ENCODE results near the gene CILP2.

The CILP2 gene

GRCh38 chr19:19507354-19507753, 30.7 kb upstream of the CILP2 start:
- Histone ChIP-seq H3F3A (ENCODE audit: low read depth) (no peaks in the 10 kb centered on the region), H3K4me3 (ENCODE audit: low read length, poor library complexity, severe bottlenecking) (no peak overlapping the region), H3K9ac (ENCODE audit: low read depth, low read length, poor library complexity, severe bottlenecking) (no peak overlapping the region), H4K20me1 (ENCODE audit: insufficient read depth, low read length, poor library complexity, severe bottlenecking) (no peaks in the 10 kb centered on the region), H3K4me1 (ENCODE audit: insufficient read depth, low read length, poor library complexity, severe bottlenecking) (no peaks in the 10 kb centered on the region), H2AFZ (ENCODE audit: low read length) (no peak overlapping the region), H3K9me2 (replicated peaks; ENCODE audit: low read depth, low read length) (no peaks in the 10 kb centered on the region), H3K27me3 (ENCODE audit: insufficient read depth, low read length, poor library complexity, severe bottlenecking) (no peaks in the 10 kb centered on the region), H3K36me3 (ENCODE audit: insufficient read depth, low read length) (peaks cover 52% of the 10 kb centered on the region; the same call in 1 of the 2 replicates), H3K9me3 (ENCODE audit: insufficient read depth, low read depth, low read length) (no peaks in the 10 kb centered on the region), H3K4me2 (ENCODE audit: low read depth, low read length, poor library complexity, severe bottlenecking) (no peak overlapping the region), H3K79me2 (ENCODE audit: insufficient read depth, low read length) (no peaks in the 10 kb centered on the region)
- TF ChIP-seq EZH2phosphoT487 (IDR thresholded peaks at IDR 0.05; ENCODE audit: borderline replicate concordance): no peak
- TF ChIP-seq CTCF (conservative IDR thresholded peaks at IDR 0.05; ENCODE audit: low read length): no peak

- Histone ChIP-seq H3K4me1 (ENCODE audit: insufficient read depth, low read length, poor library complexity, severe bottlenecking) (no peaks in the 10 kb centered on the region), H3K9me2 (replicated peaks; ENCODE audit: low read depth, low read length) (no peaks in the 10 kb centered on the region), H3K9me3 (ENCODE audit: insufficient read depth, low read depth, low read length) (no peaks in the 10 kb centered on the region), H2AFZ (ENCODE audit: low read length) (no peak overlapping the region), H3K4me2 (ENCODE audit: low read depth, low read length, poor library complexity, severe bottlenecking) (no peak overlapping the region), H3K27me3 (ENCODE audit: insufficient read depth, low read length, poor library complexity, severe bottlenecking) (no peaks in the 10 kb centered on the region), H3K4me3 (ENCODE audit: low read length, poor library complexity, severe bottlenecking) (no peak overlapping the region), H3K9ac (ENCODE audit: low read depth, low read length, poor library complexity, severe bottlenecking) (no peak overlapping the region), H3K36me3 (ENCODE audit: insufficient read depth, low read length) (peaks cover 44% of the 10 kb centered on the region; the same call in 1 of the 2 replicates), H3F3A (ENCODE audit: low read depth) (no peaks in the 10 kb centered on the region), H3K79me2 (ENCODE audit: insufficient read depth, low read length) (no peaks in the 10 kb centered on the region), H4K20me1 (ENCODE audit: insufficient read depth, low read length, poor library complexity, severe bottlenecking) (no peaks in the 10 kb centered on the region)
- no peak for TF ChIP-seq CTCF (conservative IDR thresholded peaks at IDR 0.05; ENCODE audit: low read length)
- TF ChIP-seq EZH2phosphoT487 (IDR thresholded peaks at IDR 0.05; ENCODE audit: borderline replicate concordance): no peak
These were observed 29.8 kb upstream of the CILP2 start for GRCh38 chr19:19508217-19508616.

GRCh38 chr19:19510432-19510831, 27.6 kb upstream of the CILP2 start:
- no peaks in the 10 kb centered on the region for H3K9me3 ChIP-seq (ENCODE audit: insufficient read depth, low read depth, low read length)
- H3K9me2 ChIP-seq (replicated peaks; ENCODE audit: low read depth, low read length): no peaks in the 10 kb centered on the region
- no peaks in the 10 kb centered on the region for H3F3A ChIP-seq (ENCODE audit: low read depth)
- peaks cover 8% of the 10 kb centered on the region; the same call in 1 of the 2 replicates for H3K79me2 ChIP-seq (ENCODE audit: insufficient read depth, low read length)
- peaks cover 1% of the 10 kb centered on the region for H3K4me1 ChIP-seq (ENCODE audit: insufficient read depth, low read length, poor library complexity, severe bottlenecking)
- H2AFZ ChIP-seq (ENCODE audit: low read length): no peak overlapping the region
- no peak for TF ChIP-seq EZH2phosphoT487 (IDR thresholded peaks at IDR 0.05; ENCODE audit: borderline replicate concordance)
- no peak for TF ChIP-seq CTCF (conservative IDR thresholded peaks at IDR 0.05; ENCODE audit: low read length)
- H3K4me3 ChIP-seq (ENCODE audit: low read length, poor library complexity, severe bottlenecking): no peak overlapping the region
- no peaks in the 10 kb centered on the region for H4K20me1 ChIP-seq (ENCODE audit: insufficient read depth, low read length, poor library complexity, severe bottlenecking)
- H3K27me3 ChIP-seq (ENCODE audit: insufficient read depth, low read length, poor library complexity, severe bottlenecking): no peaks in the 10 kb centered on the region
- H3K36me3 ChIP-seq (ENCODE audit: insufficient read depth, low read length): peaks cover 24% of the 10 kb centered on the region; the same call in 1 of the 2 replicates
- H3K9ac ChIP-seq (ENCODE audit: low read depth, low read length, poor library complexity, severe bottlenecking): no peak overlapping the region
- H3K4me2 ChIP-seq (ENCODE audit: low read depth, low read length, poor library complexity, severe bottlenecking): no peak overlapping the region
